NCI-H1048 (cell line): ENCODE measurements around the gene TMEM132D.

ENCODE experiments used
- DNase-seq: peaks from one replicate; lab custom pipeline; 2025; lab: John Stamatoyannopoulos, UW

The TMEM132D gene

DNA sequence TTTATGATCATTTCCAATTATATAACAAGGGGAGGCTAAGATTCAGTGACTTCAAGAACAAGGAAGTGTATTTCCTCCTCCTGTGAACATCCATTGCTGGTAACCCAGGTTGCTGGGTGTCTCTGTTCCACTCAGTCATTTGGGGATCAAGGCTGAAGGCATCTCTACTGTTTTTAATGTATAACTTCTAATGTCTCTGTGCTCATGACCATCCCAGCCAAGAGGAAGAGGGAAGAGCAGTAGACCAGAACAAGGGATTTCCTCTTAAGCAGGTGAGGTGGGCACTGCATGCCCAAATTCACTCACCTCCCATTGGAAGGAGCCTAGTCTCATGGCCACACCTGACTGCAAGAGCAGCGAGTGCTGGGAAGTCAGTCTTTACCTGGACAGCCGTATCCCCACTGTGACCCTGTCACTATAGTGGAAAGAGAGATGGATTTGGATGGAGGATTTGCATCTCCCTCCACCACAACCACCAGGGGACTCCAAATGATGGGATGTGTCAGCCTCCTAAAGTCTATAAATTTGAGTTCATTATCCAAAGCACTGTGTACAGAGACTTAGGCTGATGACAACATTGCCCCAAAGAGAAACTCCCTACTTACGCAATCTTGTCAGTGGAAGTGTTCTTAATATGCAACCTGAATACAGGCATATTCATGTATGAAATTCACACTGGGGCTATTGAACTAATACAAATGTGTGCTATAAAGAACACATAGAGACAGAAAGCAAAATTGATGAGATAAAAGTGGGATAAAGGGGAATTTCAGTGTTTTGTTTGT is 368.7 kb downstream of the TMEM132D start:
- DNase-seq: no peak

DNA sequence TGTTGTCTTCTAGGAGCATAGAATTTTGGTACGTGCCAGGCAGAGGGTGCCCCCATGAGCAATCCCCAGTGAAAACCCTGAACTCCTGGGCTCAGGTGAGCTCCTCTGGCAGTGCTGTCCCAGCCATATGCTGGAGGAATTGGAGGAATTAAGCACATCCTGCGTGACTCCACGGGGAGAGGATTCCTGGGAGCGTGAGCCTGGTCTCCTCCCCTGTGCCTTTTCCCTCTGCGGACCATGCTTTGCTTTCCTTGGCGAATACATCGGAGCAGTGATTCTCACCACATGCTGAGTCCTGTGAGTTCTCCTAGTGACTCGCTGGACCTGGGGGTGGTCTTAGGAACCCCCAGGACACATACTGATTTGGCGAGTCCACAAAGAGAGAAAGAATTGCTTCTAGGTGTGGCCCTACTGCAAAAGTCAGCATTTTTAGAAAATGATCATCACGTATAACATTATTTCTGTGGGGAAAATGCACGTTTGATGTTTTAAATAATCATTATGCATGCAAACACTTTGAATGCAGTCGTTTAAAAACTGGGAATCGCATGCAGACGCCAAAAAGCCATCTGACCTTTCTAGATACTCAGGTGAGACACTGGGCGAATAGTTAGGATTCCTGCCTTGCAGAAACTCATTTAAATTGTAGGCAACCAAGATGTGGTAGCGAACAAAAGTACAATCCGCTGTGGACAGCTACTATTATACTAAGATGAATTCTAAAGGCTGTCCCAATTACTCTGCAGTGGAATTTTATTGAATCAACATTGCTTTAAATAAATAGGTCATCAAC is 370.9 kb downstream of the TMEM132D start:
- no peak for DNase-seq

DNA sequence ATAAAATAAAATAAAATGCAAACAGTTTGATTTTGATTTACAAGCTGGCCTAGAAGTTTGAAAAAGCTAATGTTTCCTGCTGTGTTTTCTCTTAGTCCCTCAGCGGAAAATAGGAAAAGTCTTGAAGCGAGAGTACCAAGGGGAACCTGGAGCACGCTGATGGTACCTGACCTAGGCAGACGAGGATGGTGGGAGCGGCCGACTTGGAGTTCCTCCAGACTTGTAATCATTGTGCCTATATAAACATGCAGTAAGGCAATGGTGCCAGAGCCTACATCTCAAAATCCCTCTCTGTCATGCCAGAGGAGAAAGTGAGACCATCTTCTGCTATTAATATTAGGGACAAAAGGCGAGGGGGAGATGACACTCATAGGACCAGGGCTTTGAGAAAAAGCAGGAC is 371.7 kb downstream of the TMEM132D start:
- DNase-seq: no peak

DNA sequence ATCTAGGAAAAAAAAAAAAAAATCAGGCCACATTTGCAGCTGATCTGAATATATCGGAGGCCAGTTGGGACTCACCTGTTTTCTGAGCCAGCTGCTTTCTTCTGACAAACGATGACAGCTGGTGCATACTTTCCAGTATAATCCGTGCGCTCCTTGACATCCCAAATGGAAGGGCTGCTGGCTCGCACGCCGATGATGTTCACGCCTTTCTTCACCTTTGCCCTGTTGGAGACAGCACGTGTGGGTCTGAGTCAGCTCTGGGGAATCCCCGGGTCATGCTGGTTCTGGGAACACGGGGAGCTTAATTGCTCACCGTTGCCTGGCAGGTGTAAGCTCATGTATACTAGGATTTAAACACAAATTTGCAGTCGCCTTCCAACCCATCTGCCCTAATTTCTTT is 372.8 kb downstream of the TMEM132D start:
- no peak for DNase-seq

DNA sequence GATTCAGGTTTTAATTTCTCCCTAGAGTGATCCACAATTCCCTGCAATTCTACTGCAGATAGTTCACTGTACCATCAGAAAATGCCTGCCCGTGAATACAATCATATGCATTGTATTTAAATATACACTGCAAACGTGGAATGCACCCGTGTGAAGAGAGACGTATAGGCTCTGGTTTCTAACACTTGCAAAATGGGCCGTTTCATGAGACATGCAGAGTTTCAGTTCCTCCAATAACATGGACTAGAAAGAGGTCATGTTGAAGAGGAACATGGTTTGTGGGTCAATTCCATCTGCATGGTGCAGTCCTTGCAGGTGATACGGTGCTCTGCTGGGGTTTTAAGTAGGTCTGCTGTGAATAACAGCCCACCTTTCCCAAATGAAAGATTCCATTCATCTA is 373.3 kb downstream of the TMEM132D start:
- DNase-seq: no peak

DNA sequence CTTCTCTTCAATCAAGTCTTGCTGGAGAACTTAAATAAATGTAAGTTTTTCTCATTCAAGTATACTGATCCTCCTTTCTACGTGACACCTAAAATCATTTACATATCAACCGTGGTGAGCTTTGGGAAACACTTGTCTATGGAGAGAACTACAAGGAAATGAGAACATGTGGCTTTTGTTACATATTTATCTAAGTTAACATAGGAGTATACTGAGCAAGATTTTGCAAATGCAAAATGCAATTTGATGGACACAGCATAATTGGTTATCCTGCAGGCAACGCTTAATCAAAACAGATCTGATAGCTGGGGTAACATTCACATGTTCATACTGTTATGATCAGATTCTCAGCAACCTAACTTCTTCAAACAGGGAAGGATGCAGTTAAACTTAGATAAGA is 376.3 kb downstream of the TMEM132D start:
- DNase-seq: no peak

DNA sequence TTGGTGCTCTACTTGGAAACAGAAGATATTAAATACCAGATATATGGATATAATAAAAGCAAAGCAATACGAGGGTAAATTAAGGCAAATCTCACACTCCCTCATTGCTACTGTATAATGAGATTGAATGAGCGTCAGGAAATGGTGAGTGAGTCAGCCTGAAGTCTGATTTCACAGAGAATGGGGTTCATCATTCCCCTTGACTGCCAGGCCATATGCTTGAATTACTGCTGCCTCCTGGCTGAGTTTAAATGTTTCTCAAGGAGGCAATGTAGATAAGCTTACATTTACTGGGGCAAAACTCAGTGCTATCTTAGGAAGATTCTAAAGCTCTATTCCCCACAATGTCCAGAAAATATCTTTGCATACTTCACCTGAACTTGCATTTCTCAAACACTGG is 380.2 kb downstream of the TMEM132D start:
- no peak for DNase-seq

DNA sequence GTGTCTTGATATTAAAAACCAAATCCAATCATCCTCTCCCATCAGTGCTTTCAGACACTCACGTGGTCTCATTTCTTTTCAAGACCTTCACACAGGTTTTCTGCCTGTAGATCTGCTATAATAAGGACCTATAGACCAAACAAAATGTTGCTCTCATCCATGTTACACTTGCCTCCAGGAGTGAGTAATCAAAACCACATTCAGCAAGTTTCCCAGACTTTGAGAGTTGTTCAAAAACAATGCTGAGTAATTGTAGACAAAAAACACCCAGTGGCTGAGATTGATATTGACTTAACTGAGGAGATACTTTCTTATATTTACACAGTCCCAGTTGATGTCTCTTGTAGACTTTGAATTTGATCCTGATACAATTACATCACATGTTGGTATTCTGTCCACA is 383.1 kb downstream of the TMEM132D start:
- no peak for DNase-seq

DNA sequence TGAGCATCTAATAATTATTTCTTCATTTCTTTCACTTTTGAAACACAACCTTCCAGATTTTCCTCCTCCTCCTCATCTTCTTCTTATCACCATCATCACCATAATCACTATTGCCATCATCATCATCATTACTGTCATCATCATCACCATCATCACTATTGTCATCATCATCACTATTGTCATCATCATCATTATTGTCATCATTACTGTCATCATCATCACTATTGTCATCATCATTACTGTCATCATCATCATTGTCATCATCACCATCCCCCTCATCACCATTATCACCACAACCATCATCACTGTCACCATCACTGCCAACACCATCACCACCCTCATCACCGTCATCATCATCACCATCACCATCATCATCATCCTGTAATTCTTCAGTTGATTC is 400.0 kb downstream of the TMEM132D start:
- no peak for DNase-seq

DNA sequence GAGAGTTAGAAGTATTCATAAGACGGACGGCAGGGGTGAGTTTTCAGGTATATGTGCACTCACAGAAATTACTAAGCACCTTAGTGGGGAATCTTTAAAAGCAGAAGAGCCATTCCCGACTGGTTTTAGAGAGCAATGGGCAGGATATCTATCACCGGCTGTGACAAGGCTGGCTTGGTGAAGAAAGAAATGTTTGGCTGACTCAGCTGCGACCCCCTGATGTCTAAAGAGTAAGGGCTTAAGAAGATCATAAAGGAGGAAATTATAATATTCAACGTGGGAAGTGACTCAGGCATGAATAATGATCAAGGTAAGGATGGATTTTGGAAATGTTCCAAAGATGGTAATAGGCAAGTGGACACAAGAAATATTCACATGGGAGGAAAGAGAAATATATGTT is 407.6 kb downstream of the TMEM132D start:
- DNase-seq: no peak

DNA sequence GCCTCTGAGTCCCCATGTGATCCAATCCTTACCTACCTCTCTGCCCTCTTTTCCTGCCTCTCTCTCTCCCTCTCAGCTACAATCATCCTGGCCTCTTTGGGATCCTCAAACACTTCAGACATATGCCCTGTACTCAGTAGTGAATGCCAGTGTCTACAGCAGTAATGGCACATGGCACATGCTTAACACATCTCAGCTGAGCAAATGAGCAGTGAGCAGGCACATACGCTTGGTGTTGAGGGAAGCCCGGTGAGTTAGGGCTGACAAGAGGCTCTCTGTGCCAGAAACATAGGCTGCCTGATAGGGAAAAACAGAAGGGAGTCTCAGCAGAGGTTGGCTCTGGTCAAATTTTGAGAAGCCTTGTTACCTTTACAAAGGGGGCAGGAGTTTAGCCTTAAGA is 409.1 kb downstream of the TMEM132D start:
- no peak for DNase-seq

DNA sequence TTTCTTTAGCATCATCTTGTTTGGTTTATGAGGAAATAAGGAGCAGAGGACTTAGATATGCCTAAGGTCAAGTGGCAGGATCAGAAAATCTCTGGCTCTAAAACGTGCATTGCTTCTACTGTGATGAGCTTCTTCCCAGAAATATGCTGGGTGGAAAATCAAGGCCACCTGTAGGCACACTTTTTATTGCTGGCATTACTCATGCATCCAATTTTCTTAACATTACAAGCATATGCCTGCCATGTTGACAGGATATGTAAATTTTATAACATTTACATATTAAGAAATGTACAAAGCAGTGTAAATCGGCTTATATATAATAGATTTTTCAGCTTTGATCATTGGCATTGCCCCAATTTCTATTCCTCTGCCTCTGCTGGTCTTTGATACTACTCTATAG is 409.6 kb downstream of the TMEM132D start:
- DNase-seq: no peak

DNA sequence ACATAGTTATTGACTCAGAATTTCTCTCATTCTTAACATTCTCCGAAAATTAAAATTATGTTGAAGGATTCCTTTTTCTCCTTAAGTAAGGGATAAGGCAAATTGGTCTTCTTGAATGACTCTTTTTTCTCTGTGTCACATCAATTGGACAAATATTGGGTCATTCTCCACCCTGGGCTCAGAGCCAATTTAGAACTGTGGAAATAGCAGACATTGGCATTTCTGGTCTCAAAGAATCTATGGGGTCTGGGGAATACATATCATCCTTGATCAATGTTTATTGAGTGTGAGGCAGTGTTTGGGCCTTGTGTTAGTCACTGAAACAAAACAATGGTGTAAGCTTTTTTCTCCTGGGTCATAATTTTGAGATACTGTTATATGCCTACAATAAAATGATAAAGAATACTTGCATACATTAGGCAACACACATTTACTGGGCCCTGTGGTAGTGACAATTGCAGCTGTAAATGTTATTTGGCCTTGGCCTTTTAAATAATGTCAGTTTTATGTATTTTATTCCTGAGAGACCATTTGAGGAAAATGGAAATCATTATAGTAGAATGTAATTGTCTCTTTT is 414.6 kb downstream of the TMEM132D start:
- DNase-seq: no peak

DNA sequence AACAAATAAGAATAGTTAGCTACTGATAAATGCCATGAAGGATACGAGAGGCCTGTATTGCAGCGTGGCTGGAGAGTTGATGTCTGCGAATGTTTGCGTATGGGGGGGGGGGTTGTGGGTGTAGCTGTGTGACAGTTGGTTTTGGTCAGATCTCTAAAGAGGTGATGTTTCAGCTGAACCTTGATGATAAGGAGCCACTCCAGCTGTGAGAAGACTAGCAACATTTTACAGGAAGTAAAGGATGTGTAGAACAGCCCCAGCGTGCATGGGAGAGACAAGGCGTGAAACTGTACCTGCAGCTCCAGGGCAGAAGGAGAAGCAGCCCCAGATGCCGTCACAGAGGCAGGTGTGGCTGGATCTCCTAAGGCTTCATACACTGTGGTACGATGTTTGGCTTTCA is 416.9 kb downstream of the TMEM132D start:
- no peak for DNase-seq

DNA sequence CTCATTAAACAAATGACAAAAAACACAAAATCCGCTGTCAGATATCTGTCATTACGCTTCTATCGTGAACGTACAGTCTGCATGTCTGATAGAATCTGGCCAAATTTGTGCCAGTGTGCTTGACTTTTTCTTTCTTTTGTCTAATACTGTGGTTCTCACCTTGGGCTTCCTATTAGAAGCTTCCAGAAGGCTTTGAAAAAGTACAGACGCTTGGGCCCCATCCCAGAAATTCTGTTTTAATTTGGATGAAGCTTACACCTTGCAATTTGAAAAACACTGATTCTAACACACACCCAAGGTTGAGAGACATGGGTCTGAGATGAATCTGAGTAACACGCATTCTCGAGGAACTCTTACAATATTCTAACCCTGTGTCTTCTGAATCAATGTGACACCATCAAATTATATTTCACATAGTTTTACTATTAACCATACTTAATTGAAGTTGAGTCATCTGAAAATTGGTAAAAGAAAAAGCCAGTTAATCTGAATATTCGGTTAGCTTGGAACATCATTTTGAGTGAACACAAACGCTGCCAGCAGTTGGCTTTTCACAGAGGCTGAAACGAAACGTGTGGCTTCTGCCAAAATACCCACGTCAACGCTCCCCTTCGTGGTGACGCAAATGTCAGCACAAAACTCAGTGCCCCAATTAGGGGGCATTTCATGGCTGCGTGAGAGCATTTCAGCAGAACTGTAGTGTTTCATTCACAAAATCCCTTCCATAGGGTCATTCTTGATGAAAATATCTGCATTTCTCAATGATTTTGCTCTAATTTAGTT is 420.5 kb downstream of the TMEM132D start:
- no peak for DNase-seq

DNA sequence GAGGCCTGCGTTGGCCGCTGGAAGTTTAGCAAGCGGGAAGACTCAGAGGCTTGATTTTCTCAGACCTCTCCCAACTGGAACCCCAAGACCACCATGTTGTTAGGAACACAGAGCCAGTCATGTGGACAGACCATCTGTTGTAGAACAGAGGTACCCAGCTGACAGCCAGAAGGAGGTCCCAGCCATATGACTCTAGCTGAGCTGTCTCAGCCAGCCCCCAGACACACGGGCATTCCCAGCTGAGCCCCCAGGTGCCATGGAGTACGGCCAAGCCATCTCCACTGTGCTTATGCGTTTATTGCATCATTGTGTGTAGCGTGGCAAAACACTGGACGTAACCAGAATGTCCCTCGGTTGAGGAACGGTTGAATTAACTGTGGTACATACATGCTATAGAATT is 421.9 kb downstream of the TMEM132D start:
- no peak for DNase-seq

DNA sequence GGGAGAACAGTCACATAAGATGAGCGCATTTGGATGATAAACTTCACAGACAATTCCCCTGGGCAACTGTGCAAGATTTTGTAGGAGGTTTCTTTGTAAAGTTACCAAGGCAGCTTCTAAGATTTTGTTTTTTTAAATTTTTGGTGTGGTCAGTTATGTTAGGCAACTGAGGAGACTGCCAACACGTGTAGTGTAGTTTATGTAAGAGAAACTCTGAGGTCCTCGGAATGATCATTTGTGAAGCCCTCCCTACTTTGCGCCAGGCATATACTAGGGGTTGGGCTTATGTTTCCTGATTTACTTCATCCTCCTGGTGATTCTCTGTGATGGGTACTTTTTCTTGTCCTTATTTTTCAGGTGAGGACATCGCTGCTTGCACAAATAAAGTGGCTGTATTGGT is 433.6 kb downstream of the TMEM132D start:
- DNase-seq: no peak

DNA sequence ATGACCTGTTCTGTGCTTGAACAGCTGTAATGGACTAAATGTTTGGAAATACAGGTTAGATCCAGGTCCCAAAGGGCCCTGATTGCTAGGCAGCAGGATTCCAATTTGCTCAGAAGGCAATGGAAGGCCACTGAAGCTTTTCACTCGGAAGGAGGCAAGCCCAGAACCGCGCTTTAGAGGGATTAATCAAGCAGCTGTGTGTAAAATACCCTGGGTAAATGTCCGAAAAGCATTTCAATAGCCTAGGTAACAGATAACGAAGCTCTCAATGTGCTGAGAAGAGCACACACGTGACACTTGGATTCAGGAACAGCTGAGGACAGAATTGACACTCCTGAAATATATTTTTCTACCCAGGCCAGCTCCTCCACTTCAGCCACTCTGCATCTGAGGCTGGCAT is 436.1 kb downstream of the TMEM132D start:
- no peak for DNase-seq

DNA sequence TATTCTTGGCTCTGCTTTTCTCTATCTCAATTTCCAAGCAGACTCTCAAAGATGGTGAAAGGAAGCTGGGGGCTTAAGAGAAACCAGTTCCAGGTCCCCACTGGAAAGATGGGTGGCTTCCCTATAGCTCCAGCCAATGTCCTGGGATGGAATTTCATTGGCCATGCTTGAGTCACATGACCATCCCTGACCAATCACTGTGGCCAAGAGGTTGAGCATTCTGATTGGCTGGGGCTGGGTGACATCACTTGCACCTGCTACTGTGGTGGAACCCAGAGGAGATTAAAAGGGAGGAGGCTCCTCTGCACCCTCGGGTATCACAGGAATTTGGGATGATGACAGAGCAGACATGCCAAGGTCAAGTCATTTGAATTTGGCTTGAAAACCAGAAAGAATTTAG is 436.5 kb downstream of the TMEM132D start:
- no peak for DNase-seq

DNA sequence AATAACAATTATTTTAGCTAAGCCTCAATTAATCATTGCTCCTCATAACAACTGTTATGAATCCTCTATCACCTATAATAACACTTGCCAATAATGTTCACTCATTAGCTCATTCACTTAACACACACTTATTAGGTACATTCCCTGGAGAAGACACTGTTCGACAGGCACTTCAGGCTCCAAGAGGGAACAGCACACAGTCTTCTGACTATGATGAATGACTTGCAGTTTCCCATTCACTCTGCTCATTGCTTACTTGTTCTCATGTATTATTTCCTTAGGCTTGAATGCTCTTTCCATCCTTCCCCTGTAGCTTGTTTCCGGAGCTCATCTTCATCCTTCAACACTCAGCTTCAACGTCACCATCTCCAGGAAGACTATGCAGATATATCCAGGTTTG is 437.3 kb downstream of the TMEM132D start:
- no peak for DNase-seq

DNA sequence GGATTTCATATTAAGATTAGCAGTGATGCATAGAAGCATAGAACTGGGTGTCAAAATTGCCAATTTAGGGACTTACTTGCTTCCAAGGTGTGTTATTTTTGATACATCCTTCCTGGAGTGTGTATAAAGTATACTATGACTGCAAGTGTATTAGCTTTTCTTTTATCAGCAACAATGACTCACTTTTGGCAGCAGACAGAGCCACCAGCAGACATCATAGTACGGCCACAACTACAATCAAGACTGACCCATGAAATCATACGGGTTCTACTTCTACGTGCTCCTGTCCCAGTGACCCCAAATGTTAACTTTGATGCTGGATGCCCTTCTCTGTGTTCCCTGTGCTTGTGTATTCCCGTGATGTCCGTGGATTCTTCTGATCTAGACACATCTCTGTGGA is 443.9 kb downstream of the TMEM132D start:
- no peak for DNase-seq

DNA sequence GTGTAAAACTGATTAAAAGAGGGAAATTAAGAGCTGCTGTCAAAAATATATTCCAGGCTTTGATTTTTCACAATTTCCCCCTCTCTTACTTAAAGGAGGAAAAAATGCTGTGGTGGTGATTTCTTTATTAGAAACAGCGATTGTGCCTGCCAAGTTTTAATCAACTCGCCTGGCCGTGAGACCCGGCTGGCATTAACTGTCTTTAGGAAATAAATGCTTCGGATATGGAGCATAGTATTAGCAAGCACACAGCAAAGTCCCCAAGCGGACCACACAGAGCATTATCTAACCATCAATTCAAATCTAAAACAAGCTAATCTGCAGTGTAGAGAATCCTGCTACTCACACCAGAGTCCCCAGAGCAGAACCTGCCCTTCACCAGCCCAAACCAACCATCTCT is 457.1 kb downstream of the TMEM132D start:
- no peak for DNase-seq

DNA sequence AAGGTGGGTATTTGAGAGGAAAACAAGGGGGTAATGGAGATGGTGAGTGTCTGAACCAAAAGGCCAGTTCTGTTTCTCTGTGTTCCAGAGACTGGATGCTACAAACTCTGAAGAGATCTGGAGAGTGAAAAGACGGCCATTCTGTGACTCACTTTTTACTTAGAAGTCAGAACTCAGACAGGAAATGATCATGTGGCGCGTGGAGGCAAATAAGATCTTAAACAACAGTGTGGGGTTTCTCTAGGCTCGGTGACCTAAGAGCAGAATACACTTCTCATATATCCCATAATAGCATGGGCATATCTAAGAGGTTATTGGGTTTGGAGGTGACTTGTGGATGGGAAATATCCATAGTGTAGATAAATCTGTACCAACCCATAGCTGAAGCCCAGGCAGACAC is 463.5 kb downstream of the TMEM132D start:
- DNase-seq: no peak
